ENCODE results near the gene CENPN. TPM values are rescaled to one million over a fixed set of nuclear protein-coding genes. Genes with fewer than 3 reads are reported as not detected.

The CENPN gene
- total and polyA plus RNA-seq, 2 of the 13 experiments (the other 11 are each of a cell fraction or from before 2014, with no cell fraction given) = 29.7 to 129 TPM

- TF ChIP-seq, protein P1, sequence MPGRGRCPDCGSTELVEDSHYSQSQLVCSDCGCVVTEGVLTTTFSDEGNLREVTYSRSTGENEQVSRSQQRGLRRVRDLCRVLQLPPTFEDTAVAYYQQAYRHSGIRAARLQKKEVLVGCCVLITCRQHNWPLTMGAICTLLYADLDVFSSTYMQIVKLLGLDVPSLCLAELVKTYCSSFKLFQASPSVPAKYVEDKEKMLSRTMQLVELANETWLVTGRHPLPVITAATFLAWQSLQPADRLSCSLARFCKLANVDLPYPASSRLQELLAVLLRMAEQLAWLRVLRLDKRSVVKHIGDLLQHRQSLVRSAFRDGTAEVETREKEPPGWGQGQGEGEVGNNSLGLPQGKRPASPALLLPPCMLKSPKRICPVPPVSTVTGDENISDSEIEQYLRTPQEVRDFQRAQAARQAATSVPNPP (CRISPR knock-in tag; IDR thresholded peaks at IDR 0.05) = no peak
- TF ChIP-seq PHF8 (CRISPR knock-in tag; IDR thresholded peaks at IDR 0.05) = peak; percentile 87
- TF ChIP-seq RXRA (CRISPR knock-in tag; IDR thresholded peaks at IDR 0.05) = peak; percentile 80; the same call in 1 of the 2 replicates
- peak; percentile 14; the same call in 1 of the 2 replicates for TF ChIP-seq MTA3 (CRISPR knock-in tag; IDR thresholded peaks at IDR 0.05)
- TF ChIP-seq FOSL1 (CRISPR knock-in tag; IDR thresholded peaks at IDR 0.05; ENCODE audit: borderline replicate concordance) = 0 out of 2 replicates have a peak, but pooled peaks have one; percentile 39
- TF ChIP-seq, protein P2, sequence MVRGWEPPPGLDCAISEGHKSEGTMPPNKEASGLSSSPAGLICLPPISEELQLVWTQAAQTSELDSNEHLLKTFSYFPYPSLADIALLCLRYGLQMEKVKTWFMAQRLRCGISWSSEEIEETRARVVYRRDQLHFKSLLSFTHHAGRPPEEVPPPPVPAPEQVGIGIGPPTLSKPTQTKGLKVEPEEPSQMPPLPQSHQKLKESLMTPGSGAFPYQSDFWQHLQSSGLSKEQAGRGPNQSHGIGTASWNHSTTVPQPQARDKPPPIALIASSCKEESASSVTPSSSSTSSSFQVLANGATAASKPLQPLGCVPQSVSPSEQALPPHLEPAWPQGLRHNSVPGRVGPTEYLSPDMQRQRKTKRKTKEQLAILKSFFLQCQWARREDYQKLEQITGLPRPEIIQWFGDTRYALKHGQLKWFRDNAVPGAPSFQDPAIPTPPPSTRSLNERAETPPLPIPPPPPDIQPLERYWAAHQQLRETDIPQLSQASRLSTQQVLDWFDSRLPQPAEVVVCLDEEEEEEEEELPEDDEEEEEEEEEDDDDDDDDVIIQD (CRISPR knock-in tag; IDR thresholded peaks at IDR 0.05; ENCODE audit: low read depth) = no peak
- no peak for TF ChIP-seq BCLAF1 (IDR thresholded peaks at IDR 0.05)
These were observed 702 bp upstream of the CENPN start (continued) for GRCh38 chr16:81006211-81006812.

Measured in HepG2 (cell line).